RPMI7951 (cell line): ENCODE data around the gene NFKBIL1. TPM values are rescaled to one million over a fixed set of nuclear protein-coding genes. Genes with fewer than 3 reads are reported as not detected.
A peak's percentile ranks its signal among the peaks of the same experiment; 100 is the strongest.

Experiments
- DNase-seq: peaks from one replicate; pipeline ENCODE4 v3.0.0-alpha.2; 2012; ENCODE audit warnings: low read depth
- total RNA-seq: library from RNA; depleted of rRNA; stranded (reverse); fragments of >200 nt; shearing (Covaris generic); gene quantifications from 2 replicates; pipeline ENCODE4 v1.2.3, GENCODE V29; 2014

NFKBIL1 gene
- total RNA-seq, 1 experiment from 2014 or later, result 27.5 TPM

GRCh38 chr6:31559958-31560696 is 12.7 kb downstream of the NFKBIL1 start:
- DNase-seq, result peak; percentile 95

GRCh38 chr6:31560697-31561058 is 13.3 kb downstream of the NFKBIL1 start:
- no peak for DNase-seq

GRCh38 chr6:31567531-31568370 is 20.3 kb downstream of the NFKBIL1 start:
- no peak for DNase-seq

GRCh38 chr6:31568537-31568961 is 21.1 kb downstream of the NFKBIL1 start:
- no peak for DNase-seq

- DNase-seq, result no peak
These were observed 22.6 kb downstream of the NFKBIL1 start for GRCh38 chr6:31569861-31570536.

GRCh38 chr6:31572041-31572911 is 24.9 kb downstream of the NFKBIL1 start, which contains the start of gene LTA:
Gene LTA, plus strand, starts transcription at chr6:31572289. Its CDS starts 454 bp downstream, at chr6:31572743.
- no peak for DNase-seq

GRCh38 chr6:31573239-31574105 is 26.1 kb downstream of the NFKBIL1 start:
- DNase-seq, result no peak

- DNase-seq, result no peak
These were observed 27.0 kb downstream of the NFKBIL1 start for GRCh38 chr6:31574106-31575061.

- peak; percentile 67 for DNase-seq
These were observed 28.0 kb downstream of the NFKBIL1 start, which contains the start of gene TNF for GRCh38 chr6:31575335-31575901. Gene TNF, plus strand, starts transcription at chr6:31575565. Its CDS starts 177 bp downstream, at chr6:31575742.

GRCh38 chr6:31575952-31576685 is 28.7 kb downstream of the NFKBIL1 start:
- DNase-seq, result no peak

GRCh38 chr6:31576897-31577578 is 29.6 kb downstream of the NFKBIL1 start:
- DNase-seq, result no peak

- no peak for DNase-seq
These were observed 30.2 kb downstream of the NFKBIL1 start for GRCh38 chr6:31577579-31577966.

- DNase-seq, result peak; percentile 32
These were observed 31.0 kb downstream of the NFKBIL1 start for GRCh38 chr6:31578184-31579118.

- no peak for DNase-seq
These were observed 31.7 kb downstream of the NFKBIL1 start for GRCh38 chr6:31579119-31579505.

- DNase-seq, result no peak
These were observed 32.4 kb downstream of the NFKBIL1 start for GRCh38 chr6:31579546-31580437.
